Nephron (organoid): ENCODE measurements around the gene MAPKBP1.

Source experiments
- H3K27ac Mint-ChIP-seq, 3 experiments: 2 replicates each; pipeline ENCODE4 v1.8.0; 2020; ENCODE audit warnings: mixed read lengths in 3 of 3, mild to moderate bottlenecking in 2 of 3, moderate library complexity in 1 of 3
- H3K27me3 Mint-ChIP-seq: 2 replicates; pipeline ENCODE4 v1.8.0; 2021; ENCODE audit warnings: low read depth, mild to moderate bottlenecking, moderate library complexity, mixed read lengths
- H3K36me3 Mint-ChIP-seq: 2 replicates; pipeline ENCODE4 v1.8.0; 2020; ENCODE audit warnings: low read depth, mixed read lengths
- H3K4me1 Mint-ChIP-seq: 2 replicates; pipeline ENCODE4 v1.8.0; 2020; ENCODE audit warnings: mixed read lengths
- H3K4me3 Mint-ChIP-seq, 3 experiments: 2 replicates each; pipeline ENCODE4 v1.8.0; 2020; ENCODE audit warnings: mild to moderate bottlenecking in 3 of 3, mixed read lengths in 3 of 3, moderate library complexity in 2 of 3
- H3K9me3 Mint-ChIP-seq: 2 replicates; pipeline ENCODE4 v1.8.0; 2020; ENCODE audit warnings: mixed read lengths
- TF ChIP-seq, protein P1 (sequence below), 3 experiments: fragments of 200-600 bp; sonication (generic); IDR thresholded peaks; one replicate each; pipeline ENCODE4 v1.5.0; 2021; ENCODE audit warnings: antibody characterized with exemption in 3 of 3; ENCODE audit not compliant: unreplicated experiment in 3 of 3

The MAPKBP1 gene

DNA sequence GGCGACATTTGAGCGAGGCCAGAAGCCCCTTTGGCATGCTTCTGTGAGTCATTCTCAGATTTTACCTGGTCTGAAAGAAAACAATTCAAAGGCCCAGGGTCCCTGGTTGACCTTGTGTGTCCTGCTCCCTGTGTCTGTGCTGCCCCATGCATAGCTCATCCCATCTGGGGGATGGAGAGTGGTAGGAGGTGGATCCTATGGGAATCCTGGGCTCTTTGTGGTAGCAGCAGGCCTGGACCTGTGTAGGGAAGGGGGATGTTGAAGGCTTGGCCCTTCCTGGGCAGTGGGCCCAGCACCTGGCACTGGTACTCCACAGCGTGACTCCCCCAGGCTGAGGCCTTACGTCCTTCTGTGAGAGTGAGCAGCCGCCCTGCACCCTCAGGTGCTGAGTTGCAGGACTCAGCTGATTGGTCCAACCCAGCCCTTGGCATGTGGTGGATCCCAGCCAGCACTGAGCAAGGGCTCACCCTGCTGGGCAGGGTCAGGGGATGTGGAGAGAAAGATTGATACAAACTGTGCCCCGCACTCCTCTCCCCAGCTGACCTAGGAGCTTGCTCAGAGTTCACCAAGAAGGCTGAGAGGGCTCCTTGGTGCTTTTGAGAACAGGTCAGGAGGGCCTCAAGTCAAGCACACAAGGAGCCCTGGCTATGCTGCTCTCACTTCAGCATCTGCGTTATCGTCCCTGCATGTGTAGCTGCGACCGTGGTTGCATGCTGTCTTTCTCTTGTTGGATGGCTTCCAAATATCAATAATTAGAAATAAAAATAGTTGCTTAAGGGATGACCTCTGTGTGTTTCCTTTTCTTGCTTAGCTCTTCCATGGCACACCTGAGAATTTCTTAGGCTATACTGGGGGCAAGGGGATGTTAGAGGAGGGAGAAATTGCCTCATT lies 32.3 kb downstream of the MAPKBP1 start:
- Mint-ChIP-seq H3K9me3 (no peaks in the 10 kb centered on the region), H3K27ac (no peak overlapping the region), H3K4me1 (peaks cover 6% of the 10 kb centered on the region), H3K4me3 (no peak overlapping the region), H3K27me3 (no peaks in the 10 kb centered on the region), H3K36me3 (peaks cover under 1% of the 10 kb centered on the region)
- TF ChIP-seq, protein P1, sequence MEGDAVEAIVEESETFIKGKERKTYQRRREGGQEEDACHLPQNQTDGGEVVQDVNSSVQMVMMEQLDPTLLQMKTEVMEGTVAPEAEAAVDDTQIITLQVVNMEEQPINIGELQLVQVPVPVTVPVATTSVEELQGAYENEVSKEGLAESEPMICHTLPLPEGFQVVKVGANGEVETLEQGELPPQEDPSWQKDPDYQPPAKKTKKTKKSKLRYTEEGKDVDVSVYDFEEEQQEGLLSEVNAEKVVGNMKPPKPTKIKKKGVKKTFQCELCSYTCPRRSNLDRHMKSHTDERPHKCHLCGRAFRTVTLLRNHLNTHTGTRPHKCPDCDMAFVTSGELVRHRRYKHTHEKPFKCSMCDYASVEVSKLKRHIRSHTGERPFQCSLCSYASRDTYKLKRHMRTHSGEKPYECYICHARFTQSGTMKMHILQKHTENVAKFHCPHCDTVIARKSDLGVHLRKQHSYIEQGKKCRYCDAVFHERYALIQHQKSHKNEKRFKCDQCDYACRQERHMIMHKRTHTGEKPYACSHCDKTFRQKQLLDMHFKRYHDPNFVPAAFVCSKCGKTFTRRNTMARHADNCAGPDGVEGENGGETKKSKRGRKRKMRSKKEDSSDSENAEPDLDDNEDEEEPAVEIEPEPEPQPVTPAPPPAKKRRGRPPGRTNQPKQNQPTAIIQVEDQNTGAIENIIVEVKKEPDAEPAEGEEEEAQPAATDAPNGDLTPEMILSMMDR (IDR thresholded peaks at IDR 0.05; ENCODE audit: unreplicated experiment in 3 of 3): no peak

DNA sequence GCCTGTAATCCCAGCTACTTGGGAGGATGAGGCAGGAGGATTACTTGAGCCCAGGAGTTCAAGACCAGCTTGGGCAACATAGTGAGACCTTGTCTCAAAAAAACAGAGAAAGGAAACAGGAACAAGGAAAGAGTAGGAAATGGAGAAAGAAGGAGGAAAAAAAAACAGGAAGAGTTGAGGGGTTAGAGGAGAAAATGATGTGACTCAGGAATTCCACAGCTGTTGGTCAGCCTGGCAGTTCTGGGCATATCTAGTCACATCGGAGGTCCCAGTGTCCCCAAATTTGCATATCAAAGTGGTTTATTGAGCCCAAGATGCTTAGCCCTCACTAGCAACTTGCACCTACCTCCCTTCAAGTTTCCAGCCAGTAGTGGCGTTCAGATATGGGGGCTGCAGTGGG lies 34.8 kb downstream of the MAPKBP1 start:
- TF ChIP-seq, protein P1 (IDR thresholded peaks at IDR 0.05; ENCODE audit: unreplicated experiment in 3 of 3): no peak
- Mint-ChIP-seq H3K4me3 (no peak overlapping the region), H3K27me3 (no peaks in the 10 kb centered on the region), H3K4me1 (peaks cover 6% of the 10 kb centered on the region), H3K36me3 (no peaks in the 10 kb centered on the region), H3K27ac (no peak overlapping the region), H3K9me3 (no peaks in the 10 kb centered on the region)

DNA sequence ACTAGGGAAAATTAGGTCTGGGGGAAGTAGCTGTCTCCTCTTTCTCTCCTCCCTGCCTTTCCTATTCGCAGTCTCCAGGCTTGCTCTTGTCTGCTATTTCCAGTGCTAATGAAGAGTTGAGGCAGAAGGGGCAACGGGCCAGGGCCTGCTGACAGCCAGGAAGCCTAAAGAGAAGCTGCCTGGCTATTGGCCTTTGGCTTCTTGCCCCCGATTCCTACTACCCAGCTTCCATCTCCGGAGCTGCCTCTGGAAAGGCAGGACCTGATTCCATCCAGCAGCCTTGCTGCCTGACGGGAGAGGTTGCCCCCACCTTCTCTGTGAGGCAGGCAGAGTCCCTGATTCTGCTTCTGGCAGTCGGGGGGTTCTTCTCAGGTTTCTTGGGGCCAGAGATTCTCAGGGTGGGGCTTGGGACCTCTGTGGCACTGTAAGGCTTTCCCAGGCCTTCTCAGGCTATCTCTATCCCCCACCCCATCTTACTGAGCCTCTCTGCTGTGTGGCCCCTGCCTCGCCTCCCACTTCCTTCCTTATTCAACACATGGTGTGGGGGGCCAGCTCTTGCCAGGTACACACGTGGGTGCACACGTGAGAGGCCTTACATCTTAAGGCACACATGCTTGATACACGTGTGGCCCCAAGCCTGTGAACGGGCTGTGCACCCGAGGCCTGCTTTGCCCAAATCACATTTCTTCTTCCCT lies 35.4 kb downstream of the MAPKBP1 start:
- Mint-ChIP-seq H3K36me3 (no peaks in the 10 kb centered on the region), H3K4me1 (peaks cover 3% of the 10 kb centered on the region), H3K4me3 (no peak overlapping the region), H3K9me3 (no peaks in the 10 kb centered on the region), H3K27me3 (no peaks in the 10 kb centered on the region), H3K27ac (no peak overlapping the region)
- TF ChIP-seq, protein P1 (IDR thresholded peaks at IDR 0.05; ENCODE audit: unreplicated experiment in 3 of 3): no peak

DNA sequence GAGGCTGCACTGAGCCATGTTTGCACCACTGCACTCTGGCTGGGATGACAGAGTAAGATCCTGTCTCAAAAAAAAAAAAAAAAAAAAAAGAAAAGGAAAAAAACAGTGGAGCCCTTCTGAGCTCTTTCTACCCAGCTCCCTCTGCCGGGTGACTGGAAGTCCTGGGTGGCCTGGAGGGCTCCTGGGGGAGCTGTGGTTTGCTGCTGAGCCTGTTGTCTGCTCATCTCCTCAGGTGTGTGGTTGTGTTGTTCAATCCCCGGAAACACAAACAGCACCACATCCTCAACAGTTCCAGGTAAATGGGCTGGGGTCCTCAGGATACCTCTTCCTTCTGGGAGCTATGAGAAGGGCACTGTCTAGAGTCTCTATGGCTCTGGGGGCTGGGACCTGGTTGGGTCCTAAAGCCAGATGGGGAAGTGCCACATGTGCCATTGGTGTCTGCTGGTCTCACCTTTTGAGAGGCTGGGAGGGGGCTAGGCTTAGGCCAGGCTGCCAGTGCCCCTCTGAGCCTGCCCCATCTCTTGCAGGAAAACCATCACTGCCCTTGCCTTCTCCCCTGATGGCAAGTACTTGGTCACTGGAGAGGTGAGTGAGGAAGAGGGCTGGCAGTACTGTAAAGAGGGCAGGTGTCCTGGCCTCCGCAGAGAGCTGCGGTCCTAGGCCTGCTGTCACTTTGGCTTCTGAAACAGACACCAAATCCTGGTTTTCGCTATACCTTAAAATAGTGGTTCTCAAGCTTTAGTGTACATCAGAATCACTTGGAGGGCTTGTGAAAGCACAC lies 36.6 kb downstream of the MAPKBP1 start:
- H3K9me3 Mint-ChIP-seq: no peaks in the 10 kb centered on the region
- H3K36me3 Mint-ChIP-seq: no peaks in the 10 kb centered on the region
- H3K27ac Mint-ChIP-seq: no peak overlapping the region
- no peak overlapping the region for H3K4me3 Mint-ChIP-seq
- H3K27me3 Mint-ChIP-seq: no peaks in the 10 kb centered on the region
- TF ChIP-seq, protein P1 (IDR thresholded peaks at IDR 0.05; ENCODE audit: unreplicated experiment in 3 of 3): no peak
- H3K4me1 Mint-ChIP-seq: no peaks in the 10 kb centered on the region

DNA sequence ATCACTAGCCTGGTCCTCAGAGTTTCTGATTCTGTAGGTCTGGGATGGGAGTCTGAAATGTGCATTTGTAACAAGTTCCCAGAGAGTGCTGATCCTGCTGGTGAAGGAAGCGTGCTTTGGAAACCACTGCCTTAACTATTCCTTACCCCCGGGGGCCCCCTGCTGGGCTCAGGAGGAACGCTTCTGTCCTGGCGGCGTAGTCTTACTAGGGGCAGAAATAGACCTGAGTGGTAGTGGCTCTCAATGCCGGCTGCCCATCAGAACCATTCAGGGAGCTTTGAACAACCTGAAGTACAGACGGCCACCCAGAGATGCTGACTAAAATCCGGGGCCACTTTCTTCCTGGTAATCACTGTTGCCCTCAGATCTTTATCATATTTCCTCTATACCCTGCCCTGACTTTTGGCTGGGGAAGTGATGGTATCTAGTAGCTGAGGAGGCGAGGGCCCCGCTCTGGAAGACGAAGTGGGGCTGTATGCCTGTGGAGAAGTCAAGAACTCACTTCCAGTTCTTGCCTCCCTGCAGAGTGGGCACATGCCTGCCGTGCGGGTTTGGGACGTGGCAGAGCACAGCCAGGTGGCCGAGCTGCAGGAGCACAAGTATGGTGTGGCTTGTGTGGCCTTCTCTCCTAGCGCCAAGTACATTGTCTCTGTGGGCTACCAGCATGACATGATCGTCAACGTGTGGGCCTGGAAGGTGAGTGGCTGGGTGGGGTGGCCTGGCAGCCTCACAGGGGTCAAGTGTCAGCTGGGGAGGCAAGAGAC lies 37.3 kb downstream of the MAPKBP1 start:
- H3K4me1 Mint-ChIP-seq: no peaks in the 10 kb centered on the region
- TF ChIP-seq, protein P1 (IDR thresholded peaks at IDR 0.05; ENCODE audit: unreplicated experiment in 3 of 3): peak; percentile 84 to 89 (median 87)

More for the DNA sequence above, 37.3 kb downstream of the MAPKBP1 start:
- Mint-ChIP-seq H3K9me3 (no peaks in the 10 kb centered on the region), H3K36me3 (peaks cover 4% of the 10 kb centered on the region), H3K4me3 (no peak overlapping the region), H3K27ac (no peak overlapping the region), H3K27me3 (no peaks in the 10 kb centered on the region)
